HCT116 (cell line): ENCODE data around the gene GTF3C5. TPM values are rescaled to one million over a fixed set of nuclear protein-coding genes. Genes with fewer than 3 reads are reported as not detected.

Experiments used
- ATAC-seq: fragments of 200-7000 bp; cut with Tn5 transposase; 2 replicates; pipeline ENCODE4 v1.9.1; 2020; ENCODE audit warnings: mild to moderate bottlenecking, moderate library complexity
- BruUV-seq: library from RNA; stranded (reverse); fragments of 400-500 nt; replicated peaks from 2 replicates; lab custom pipeline; 2021; lab: Mats Ljungman, UMichigan
- CTCF ChIA-PET: fragments of 300-600 bp; sonication (Branson Sonifier 250); formaldehyde crosslinking; loops from one replicate; lab custom pipeline; 2021; ENCODE audit warnings: antibody characterized with exemption; lab: Charles Lee
- POLR2A ChIA-PET: fragments of 300-600, 350-600 bp; sonication (Branson Sonifier 250); formaldehyde crosslinking; loops from one replicate; lab custom pipeline; 2021; ENCODE audit warnings: antibody characterized with exemption; lab: Charles Lee
- RAD21 ChIA-PET, 2 experiments: fragments of 300-600 bp; sonication (Branson Sonifier 250); formaldehyde crosslinking; loops; one replicate each; lab custom pipeline; 2023; ENCODE audit warnings: low total read pairs in 2 of 2; ENCODE audit not compliant: uncharacterized antibody in 2 of 2, unreplicated experiment in 2 of 2, low non-redundant PET in 1 of 2; lab: Charles Lee
- DNase-seq: peaks from one replicate; pipeline ENCODE4 v3.0.0-alpha.2; 2010; ENCODE audit warnings: low read depth, low spot score
- H2AFZ ChIP-seq: fragments of 200-600 bp; shearing (Covaris generic), sonication (generic); 2 replicates; pipeline ENCODE4 v1.6.1; 2017; ENCODE audit warnings: low read depth, mixed run types, mixed read lengths, antibody characterized with exemption, low read length; ENCODE audit not compliant: poor library complexity, severe bottlenecking
- H3K27ac ChIP-seq: 2 replicates; pipeline ENCODE4 v1.5.1; 2012; ENCODE audit warnings: low read depth, low read length
- H3K27me3 ChIP-seq: fragments of 200-600 bp; sonication (generic); 2 replicates; pipeline ENCODE4 v1.6.1; 2016; ENCODE audit warnings: mixed run types, low read length, mixed read lengths; ENCODE audit not compliant: insufficient read depth
- H3K36me3 ChIP-seq, 2 experiments: fragments of 200-500 bp in 1 of 2; fragments of 200-600 bp in 1 of 2; sonication (Bioruptor generic) in 1 of 2; sonication (generic) in 1 of 2; 2 replicates each; pipeline versions ENCODE4 v1.5.1 to v1.6.1; 2014 to 2016; ENCODE audit warnings: low read length in 2 of 2, inconsistent platforms in 1 of 2, mixed read lengths in 1 of 2, mixed run types in 1 of 2; ENCODE audit not compliant: insufficient read depth in 2 of 2, control insufficient read depth in 1 of 2
- H3K4me1 ChIP-seq, 2 experiments: fragments of 200-600 bp in 1 of 2; sonication (generic) in 1 of 2; 2 replicates each; pipeline versions ENCODE4 v1.5.1 to v1.6.1; 2012 to 2017; ENCODE audit warnings: low read length in 2 of 2, inconsistent platforms in 1 of 2, mild to moderate bottlenecking in 1 of 2, mixed read lengths in 1 of 2, mixed run types in 1 of 2, moderate library complexity in 1 of 2; ENCODE audit not compliant: insufficient read depth in 2 of 2, control insufficient read depth in 1 of 2
- H3K4me2 ChIP-seq: fragments of 200-600 bp; sonication (generic); 2 replicates; pipeline ENCODE4 v1.6.1; 2017; ENCODE audit warnings: mixed run types, low read length, mixed read lengths
- H3K4me3 ChIP-seq, 2 experiments: fragments of 200-600 bp in 1 of 2; sonication (generic) in 1 of 2; replicated peaks in 1 of 2; 2 replicates each; pipeline ENCODE4 v1.5.1; 2011 to 2016; ENCODE audit warnings: low read length in 2 of 2, control low read depth in 1 of 2, low read depth in 1 of 2, mild to moderate bottlenecking in 1 of 2, mixed read lengths in 1 of 2, mixed run types in 1 of 2
- H3K79me2 ChIP-seq: fragments of 200-600 bp; sonication (generic); 2 replicates; pipeline ENCODE4 v1.6.1; 2017; ENCODE audit warnings: mild to moderate bottlenecking, mixed run types, low read length, moderate library complexity, mixed read lengths; ENCODE audit not compliant: insufficient read depth
- H3K9ac ChIP-seq: fragments of 200-600 bp; sonication (generic); 2 replicates; pipeline ENCODE4 v1.6.1; 2016; ENCODE audit warnings: low read length, mixed read lengths
- H3K9me2 ChIP-seq: fragments of 200-600 bp; sonication (generic), shearing (Covaris generic); 2 replicates; pipeline ENCODE4 v1.6.1; 2017; ENCODE audit warnings: mixed run types, mild to moderate bottlenecking, moderate library complexity; ENCODE audit not compliant: insufficient read depth
- H3K9me3 ChIP-seq, 2 experiments: fragments of 200-500 bp in 1 of 2; fragments of 200-600 bp in 1 of 2; sonication (Bioruptor generic) in 1 of 2; sonication (generic) in 1 of 2; 2 replicates each; pipeline ENCODE4 v1.6.1; 2014 to 2017; ENCODE audit warnings: low read length in 2 of 2, mixed read lengths in 2 of 2, inconsistent platforms in 1 of 2, low read depth in 1 of 2, mild to moderate bottlenecking in 1 of 2, mixed run types in 1 of 2, moderate library complexity in 1 of 2; ENCODE audit not compliant: control insufficient read depth in 1 of 2, insufficient read depth in 1 of 2
- H4K20me1 ChIP-seq: fragments of 200-600 bp; sonication (generic), shearing (Covaris generic); 2 replicates; pipeline ENCODE4 v1.6.1; 2017; ENCODE audit warnings: mixed run types, mild to moderate bottlenecking, moderate library complexity; ENCODE audit not compliant: insufficient read depth
- ATF3 ChIP-seq: IDR thresholded peaks from 2 replicates; pipeline ENCODE4 v1.6.1; 2012
- CBX3 ChIP-seq: IDR thresholded peaks from 2 replicates; pipeline ENCODE4 v1.6.1; 2012; ENCODE audit warnings: low read depth
- CEBPB ChIP-seq: IDR thresholded peaks from 2 replicates; pipeline ENCODE4 v1.6.1; 2012; ENCODE audit warnings: low read depth
- EGR1 ChIP-seq: IDR thresholded peaks from 2 replicates; pipeline ENCODE4 v1.6.1; 2012; ENCODE audit warnings: low read depth
- EZH2 ChIP-seq: fragments of 200-600 bp; sonication (generic); IDR thresholded peaks from 2 replicates; pipeline ENCODE4 v1.6.1; 2017; ENCODE audit warnings: antibody characterized with exemption, mixed run types
- EZH2phosphoT487 ChIP-seq: fragments of 200-600 bp; IDR thresholded peaks from 2 replicates; pipeline ENCODE4 v1.6.1; 2018; ENCODE audit warnings: antibody characterized with exemption, borderline replicate concordance
- JUND ChIP-seq: IDR thresholded peaks from 2 replicates; pipeline ENCODE4 v1.6.1; 2012
- MAX ChIP-seq: IDR thresholded peaks from 2 replicates; pipeline ENCODE4 v1.6.1; 2012
- POLR2A ChIP-seq: IDR thresholded peaks from 2 replicates; pipeline ENCODE4 v1.7.0; 2011; ENCODE audit warnings: borderline replicate concordance; ENCODE audit not compliant: insufficient read depth, insufficient read length; ENCODE audit errors: extremely low read depth
- RAD21 ChIP-seq: IDR thresholded peaks from 2 replicates; pipeline ENCODE4 v1.6.1; 2012; ENCODE audit warnings: low read depth, mild to moderate bottlenecking
- SIN3A ChIP-seq: IDR thresholded peaks from 2 replicates; pipeline ENCODE4 v1.6.1; 2012; ENCODE audit warnings: low read depth
- SRF ChIP-seq: IDR thresholded peaks from 2 replicates; pipeline ENCODE4 v1.6.1; 2012; ENCODE audit warnings: low read depth
- YY1 ChIP-seq: IDR thresholded peaks from 2 replicates; pipeline ENCODE4 v1.6.1; 2011; ENCODE audit warnings: low read length, low read depth, moderate library complexity, mild to moderate bottlenecking; ENCODE audit not compliant: insufficient replicate concordance; ENCODE audit errors: extremely low read depth
- ZBTB33 ChIP-seq: IDR thresholded peaks from 2 replicates; pipeline ENCODE4 v1.6.1; 2011; ENCODE audit warnings: mild to moderate bottlenecking, low read length, moderate library complexity; ENCODE audit not compliant: insufficient replicate concordance; ENCODE audit errors: extremely low read depth
- ZFX ChIP-seq: fragments of 450-650 bp; IDR thresholded peaks from 2 replicates; pipeline ENCODE4 v1.6.1; 2017
- ZNF274 ChIP-seq: fragments of 200-500 bp; sonication (Bioruptor generic); IDR thresholded peaks from 2 replicates; pipeline ENCODE4 v1.6.1; 2014; ENCODE audit warnings: mild to moderate bottlenecking, low read depth, low read length, inconsistent platforms
- intact Hi-C: fragments of 100-400 bp; cut with micrococcal nuclease; formaldehyde crosslinking; loops from 2 replicates; pipeline ENCODE4 v1.10.0; 2022
- total RNA-seq: library from RNA; stranded (reverse); gene quantifications from one replicate; pipeline ENCODE4 v1.2.1, GENCODE V29; 2021; ENCODE audit not compliant: unreplicated experiment
- TF ChIP-seq, protein P1 (sequence below): IDR thresholded peaks from 2 replicates; pipeline ENCODE4 v1.6.1; 2012; ENCODE audit warnings: low read depth

Gene GTF3C5
- total RNA-seq, 1 experiment from 2014 or later, result 95.1 TPM

DNA sequence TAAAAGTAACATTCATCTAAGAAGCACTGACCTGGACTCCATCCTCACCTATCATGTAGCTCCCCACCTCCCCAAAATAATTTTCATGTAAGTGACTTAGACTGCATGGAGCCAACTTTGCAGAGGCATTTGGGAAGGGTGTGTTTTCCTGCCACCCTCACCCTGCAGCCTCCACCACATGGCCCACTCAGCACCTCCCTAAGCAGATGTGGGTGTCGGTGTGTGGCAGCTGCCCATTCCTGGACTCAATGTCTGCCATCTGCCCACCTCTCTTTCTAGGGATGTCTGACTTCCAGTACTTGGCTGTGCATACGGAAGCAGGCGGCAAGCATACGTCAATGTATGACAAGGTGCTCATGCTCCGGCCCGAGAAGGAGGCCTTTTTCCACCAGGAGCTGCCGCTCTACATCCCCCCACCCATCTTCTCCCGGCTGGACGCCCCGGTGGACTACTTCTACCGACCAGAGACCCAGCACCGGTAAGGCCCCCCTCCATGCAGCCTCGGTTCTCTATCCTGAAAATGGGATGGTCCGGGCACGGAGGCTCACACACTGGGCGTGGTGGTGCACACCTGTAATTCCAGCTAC, 12.7 kb downstream of the GTF3C5 start:
- ChIA-PET CTCF (no interaction called here), RAD21 (no interaction called here)
- Histone ChIP-seq H3K79me2 (peaks cover 43% of the 10 kb centered on the region), H3K9me2 (no peaks in the 10 kb centered on the region), H3K4me3 (no peak overlapping the region), H3K27me3 (no peaks in the 10 kb centered on the region), H3K9ac (no peak overlapping the region), H2AFZ (no peak overlapping the region), H3K9me3 (no peaks in the 10 kb centered on the region), H3K36me3 (peaks cover 22 to 52% of the 10 kb centered on the region in 2 experiments; a peak in 3 of 4 replicates), H4K20me1 (no peaks in the 10 kb centered on the region), H3K4me1 (no peaks in the 10 kb centered on the region)
- intact Hi-C loops, result no loop called here
- DNase-seq, result no peak
- BruUV-seq, result no TSS peak
- no peak for TF ChIP-seq ZBTB33
- no peak for TF ChIP-seq MAX
- no peak for TF ChIP-seq ZNF274
- TF ChIP-seq CEBPB, result no peak
- TF ChIP-seq SIN3A, result no peak
- no peak for TF ChIP-seq YY1
- no peak for TF ChIP-seq EZH2
- no peak for TF ChIP-seq POLR2A
- no peak for TF ChIP-seq ZFX
- TF ChIP-seq JUND, result no peak
- TF ChIP-seq CBX3, result no peak
- no peak for TF ChIP-seq RAD21
- TF ChIP-seq EGR1, result no peak
- no peak for TF ChIP-seq SRF
- TF ChIP-seq ATF3, result no peak
- TF ChIP-seq EZH2phosphoT487, result no peak
- TF ChIP-seq, protein P1, sequence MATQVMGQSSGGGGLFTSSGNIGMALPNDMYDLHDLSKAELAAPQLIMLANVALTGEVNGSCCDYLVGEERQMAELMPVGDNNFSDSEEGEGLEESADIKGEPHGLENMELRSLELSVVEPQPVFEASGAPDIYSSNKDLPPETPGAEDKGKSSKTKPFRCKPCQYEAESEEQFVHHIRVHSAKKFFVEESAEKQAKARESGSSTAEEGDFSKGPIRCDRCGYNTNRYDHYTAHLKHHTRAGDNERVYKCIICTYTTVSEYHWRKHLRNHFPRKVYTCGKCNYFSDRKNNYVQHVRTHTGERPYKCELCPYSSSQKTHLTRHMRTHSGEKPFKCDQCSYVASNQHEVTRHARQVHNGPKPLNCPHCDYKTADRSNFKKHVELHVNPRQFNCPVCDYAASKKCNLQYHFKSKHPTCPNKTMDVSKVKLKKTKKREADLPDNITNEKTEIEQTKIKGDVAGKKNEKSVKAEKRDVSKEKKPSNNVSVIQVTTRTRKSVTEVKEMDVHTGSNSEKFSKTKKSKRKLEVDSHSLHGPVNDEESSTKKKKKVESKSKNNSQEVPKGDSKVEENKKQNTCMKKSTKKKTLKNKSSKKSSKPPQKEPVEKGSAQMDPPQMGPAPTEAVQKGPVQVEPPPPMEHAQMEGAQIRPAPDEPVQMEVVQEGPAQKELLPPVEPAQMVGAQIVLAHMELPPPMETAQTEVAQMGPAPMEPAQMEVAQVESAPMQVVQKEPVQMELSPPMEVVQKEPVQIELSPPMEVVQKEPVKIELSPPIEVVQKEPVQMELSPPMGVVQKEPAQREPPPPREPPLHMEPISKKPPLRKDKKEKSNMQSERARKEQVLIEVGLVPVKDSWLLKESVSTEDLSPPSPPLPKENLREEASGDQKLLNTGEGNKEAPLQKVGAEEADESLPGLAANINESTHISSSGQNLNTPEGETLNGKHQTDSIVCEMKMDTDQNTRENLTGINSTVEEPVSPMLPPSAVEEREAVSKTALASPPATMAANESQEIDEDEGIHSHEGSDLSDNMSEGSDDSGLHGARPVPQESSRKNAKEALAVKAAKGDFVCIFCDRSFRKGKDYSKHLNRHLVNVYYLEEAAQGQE, result no peak
- TF ChIP-seq, all 23 proteins: peak for 0
- Histone ChIP-seq H3K4me2 (no peak overlapping the region), H3K27ac (no peak overlapping the region)
- POLR2A ChIA-PET, result no interaction called here
- no peak for ATAC-seq
